Stimulated activated CD8-positive, alpha-beta memory T cell treated with anti-CD3 and anti-CD28 coated beads, Interleukin-7, amount 100 ng/mL, for 1 hour (primary cell): ENCODE results near the gene IFNL3.

Experiments
- DNase-seq, 2 donors: peaks; one replicate each; pipeline ENCODE4 v3.0.0-alpha.2; 2020; ENCODE audit warnings: low read depth in 2 of 2

The IFNL3 gene

DNA sequence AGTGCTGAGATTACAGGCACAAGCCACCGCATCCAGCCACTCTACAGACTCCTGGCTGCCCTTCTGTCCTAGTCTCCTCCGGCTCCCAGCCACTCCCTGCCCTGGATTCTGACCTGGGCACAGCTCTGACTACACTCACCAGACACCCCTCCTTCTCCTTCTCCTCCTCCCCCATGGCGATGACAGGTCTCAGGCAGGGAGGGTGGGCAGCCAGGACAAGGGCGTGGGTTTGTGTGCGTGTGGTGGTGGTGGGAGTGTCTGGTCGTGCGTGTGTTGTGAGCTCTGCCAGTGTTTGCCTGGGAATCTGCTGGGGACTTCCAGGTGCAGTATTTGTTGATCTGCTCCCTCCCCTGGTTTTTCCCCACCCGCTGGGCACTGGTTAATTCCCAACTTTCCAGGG is 51.0 kb downstream of the IFNL3 start:
- no peak for DNase-seq
